IPS-11a (cell line): ENCODE data around the gene CITED4.
A peak's percentile ranks its signal among the peaks of the same experiment; 100 is the strongest.

Experiments
- H3K4me3 ChIP-seq: one replicate; pipeline ENCODE4 v1.5.1; 2013; ENCODE audit warnings: low read depth, low read length, control low read depth

CITED4 gene

GRCh38 chr1:40837601-40838000 lies 24.6 kb downstream of the CITED4 start:
- H3K4me3 ChIP-seq: no peak overlapping the region

- no peak overlapping the region for H3K4me3 ChIP-seq
These were observed 25.9 kb downstream of the CITED4 start for GRCh38 chr1:40836283-40836682.

GRCh38 chr1:40834968-40835545 lies 27.1 kb downstream of the CITED4 start:
- no peak overlapping the region for H3K4me3 ChIP-seq

DNA sequence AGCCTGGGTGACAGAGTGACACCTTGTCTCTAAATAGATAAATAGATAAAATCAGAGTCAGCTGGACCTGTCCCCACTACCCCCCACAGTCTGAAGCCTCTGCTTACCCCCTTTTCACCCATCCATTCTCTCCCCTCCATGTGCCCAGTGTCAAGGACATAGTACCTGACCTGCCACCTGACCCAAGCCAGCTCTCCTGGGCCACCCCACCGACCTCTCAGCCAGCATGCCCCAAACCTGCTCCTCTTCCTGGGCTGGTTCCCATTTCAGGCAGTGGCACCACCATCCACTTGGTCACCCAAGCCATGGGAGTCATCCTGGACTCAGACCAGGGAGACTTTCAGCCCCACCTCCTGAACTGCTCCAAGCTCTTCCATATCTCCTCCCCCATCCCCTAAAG lies 28.2 kb downstream of the CITED4 start:
- no peak overlapping the region for H3K4me3 ChIP-seq

- no peak overlapping the region for H3K4me3 ChIP-seq
These were observed 31.0 kb downstream of the CITED4 start for GRCh38 chr1:40831001-40831732.

DNA sequence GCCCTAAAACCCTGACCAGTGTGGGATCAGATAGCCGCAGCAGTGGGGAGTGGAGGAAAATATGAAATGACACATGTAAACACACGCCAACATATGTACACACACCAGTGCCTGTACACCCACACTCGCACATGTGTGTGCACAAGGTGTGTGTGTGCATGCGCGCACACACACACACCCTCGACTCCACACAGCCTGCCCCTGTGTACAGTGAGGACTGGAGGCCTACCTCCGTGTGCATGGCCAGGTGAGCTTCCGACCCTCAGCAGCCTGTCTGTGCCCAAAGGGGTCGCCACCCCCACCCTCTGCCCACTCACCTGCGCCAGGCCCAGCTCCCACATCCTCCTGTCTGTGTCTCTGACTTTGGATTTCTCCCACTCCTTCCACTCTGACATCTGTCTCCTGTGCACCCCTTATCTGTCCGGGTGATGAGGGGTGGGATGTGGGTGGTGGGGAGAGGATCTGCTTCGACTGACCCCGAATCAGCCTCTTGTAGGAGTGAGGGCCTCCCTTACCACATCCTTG lies 31.7 kb downstream of the CITED4 start:
- no peak overlapping the region for H3K4me3 ChIP-seq

DNA sequence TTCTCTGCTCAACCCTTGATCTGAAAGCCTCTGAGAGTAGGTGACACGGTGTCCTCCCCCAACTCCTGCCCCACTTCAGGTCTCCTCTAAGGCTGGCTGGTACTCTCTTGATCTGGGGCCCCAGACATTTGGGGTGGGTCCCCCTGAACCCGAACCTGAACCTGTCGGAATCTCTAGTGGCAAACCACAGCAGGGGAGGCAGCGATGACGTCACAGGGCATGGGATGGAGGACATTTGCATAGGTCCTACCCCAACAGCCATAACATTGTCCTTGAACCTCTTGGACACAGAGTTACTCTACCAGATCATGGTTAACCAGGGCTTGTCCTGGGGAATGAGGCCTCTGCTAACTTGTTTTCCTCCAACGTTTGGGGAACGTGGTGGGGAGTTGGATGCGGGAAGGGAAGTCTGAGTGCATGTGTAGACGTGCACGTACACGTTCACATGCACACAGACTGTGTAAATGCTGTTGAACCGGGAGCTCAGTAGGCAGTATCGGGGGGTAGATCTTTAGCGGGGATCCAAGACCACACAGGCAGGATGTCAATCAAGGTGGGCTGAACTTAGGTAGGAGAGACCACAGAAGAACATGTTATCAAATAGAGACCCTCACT lies 32.4 kb downstream of the CITED4 start:
- H3K4me3 ChIP-seq: no peak overlapping the region

DNA sequence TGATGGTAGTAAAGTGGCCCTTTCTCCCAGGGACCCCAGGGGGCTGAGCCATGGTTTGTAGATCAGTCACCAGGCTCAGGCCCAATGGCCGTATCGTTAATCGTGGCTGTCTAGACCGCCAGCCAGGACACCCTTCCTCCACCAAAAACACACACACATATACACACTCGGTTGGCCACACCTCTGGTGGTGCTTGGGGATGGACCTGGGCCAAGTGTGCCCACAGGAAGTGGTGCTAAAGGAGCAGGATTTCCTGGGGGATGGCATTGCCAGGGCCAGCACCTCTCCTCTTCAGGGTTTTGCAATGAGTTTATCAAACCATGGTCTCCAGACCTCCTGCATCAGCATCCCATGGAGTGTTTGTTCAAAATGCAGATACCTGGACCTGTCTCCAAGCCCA lies 36.2 kb downstream of the CITED4 start:
- H3K4me3 ChIP-seq: no peak overlapping the region

DNA sequence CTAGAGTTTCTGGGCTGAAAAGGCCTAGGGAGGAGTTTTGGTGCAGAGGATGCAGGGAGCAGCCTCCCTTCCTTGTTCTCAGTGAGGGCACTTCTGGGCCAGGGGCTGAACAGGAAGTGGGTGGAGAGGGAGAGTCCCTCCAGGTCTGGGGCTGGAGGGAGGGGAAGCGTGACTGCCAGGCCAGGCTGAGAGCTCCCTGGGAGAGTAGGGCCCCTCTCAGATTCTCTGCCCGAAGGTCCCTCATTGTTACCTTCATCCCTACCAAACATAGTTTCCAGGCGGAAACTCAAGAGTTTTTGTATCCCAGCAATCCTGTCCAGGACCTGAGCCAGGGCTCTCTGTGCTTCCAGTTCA lies 36.8 kb downstream of the CITED4 start:
- H3K4me3 ChIP-seq: no peak overlapping the region

GRCh38 chr1:40824591-40825434 lies 37.4 kb downstream of the CITED4 start:
- no peak overlapping the region for H3K4me3 ChIP-seq

DNA sequence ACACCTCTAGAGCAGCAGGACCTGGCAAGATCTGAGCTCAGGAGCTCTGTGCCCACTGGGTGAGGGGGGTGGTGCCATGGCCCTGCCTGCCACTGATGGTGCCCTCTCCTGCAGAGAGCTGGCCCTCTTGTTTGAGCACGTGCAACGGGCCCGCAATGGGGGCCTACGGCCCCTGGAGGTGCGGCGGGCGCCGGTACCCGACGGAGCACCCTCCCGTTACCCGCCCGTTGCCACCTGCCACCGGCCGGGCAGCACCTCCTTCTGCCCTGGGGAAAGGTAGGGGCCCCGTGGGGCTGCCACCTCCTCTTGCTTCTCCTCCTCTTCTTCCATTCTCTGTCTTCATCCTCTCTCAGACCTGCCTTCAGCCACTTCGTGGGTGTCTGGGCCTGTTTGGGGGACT lies 38.2 kb downstream of the CITED4 start:
- no peak overlapping the region for H3K4me3 ChIP-seq

- H3K4me3 ChIP-seq: no peak overlapping the region
These were observed 38.8 kb downstream of the CITED4 start for GRCh38 chr1:40823345-40823744.

GRCh38 chr1:40822890-40823289 lies 39.3 kb downstream of the CITED4 start:
- no peak overlapping the region for H3K4me3 ChIP-seq

- no peak overlapping the region for H3K4me3 ChIP-seq
These were observed 41.1 kb downstream of the CITED4 start for GRCh38 chr1:40820911-40821693.

GRCh38 chr1:40820251-40820797 lies 41.8 kb downstream of the CITED4 start:
- H3K4me3 ChIP-seq: no peak overlapping the region

- peak overlapping the region; percentile 17 for H3K4me3 ChIP-seq
These were observed 43.1 kb downstream of the CITED4 start for GRCh38 chr1:40819101-40819500.

DNA sequence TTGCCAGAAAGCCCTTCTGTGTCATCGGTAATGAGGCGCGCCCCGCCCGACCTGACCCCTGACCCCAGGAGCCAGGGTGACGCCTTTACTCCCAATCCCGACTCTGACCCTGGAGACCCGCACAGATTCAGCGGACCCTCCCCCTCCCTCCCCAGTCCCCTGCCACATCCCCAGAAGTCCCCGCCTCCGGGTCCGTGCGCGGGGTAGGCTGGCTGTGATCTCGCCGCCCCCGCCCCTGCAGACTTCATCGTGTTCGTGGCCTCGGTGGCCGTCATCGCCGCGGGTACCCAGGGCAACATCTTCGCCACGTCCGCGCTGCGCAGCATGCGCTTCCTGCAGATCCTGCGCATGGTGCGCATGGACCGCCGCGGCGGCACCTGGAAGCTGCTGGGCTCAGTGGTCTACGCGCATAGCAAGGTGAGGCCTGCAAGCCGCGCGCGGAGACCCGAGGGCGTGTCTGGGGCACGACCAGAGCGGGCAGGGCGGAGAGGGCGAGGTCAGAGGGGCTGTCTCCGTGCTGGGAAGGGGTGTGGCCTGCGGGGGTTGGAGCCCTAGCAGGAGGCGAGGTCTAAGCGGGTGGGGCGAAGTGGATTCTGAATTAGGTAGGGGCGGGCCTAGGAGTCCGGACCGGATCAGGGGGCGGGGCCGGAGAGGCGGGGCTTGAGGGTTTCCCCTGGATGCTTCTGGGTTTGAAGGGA lies 43.8 kb downstream of the CITED4 start:
- peak overlapping the region; percentile 57 for H3K4me3 ChIP-seq

DNA sequence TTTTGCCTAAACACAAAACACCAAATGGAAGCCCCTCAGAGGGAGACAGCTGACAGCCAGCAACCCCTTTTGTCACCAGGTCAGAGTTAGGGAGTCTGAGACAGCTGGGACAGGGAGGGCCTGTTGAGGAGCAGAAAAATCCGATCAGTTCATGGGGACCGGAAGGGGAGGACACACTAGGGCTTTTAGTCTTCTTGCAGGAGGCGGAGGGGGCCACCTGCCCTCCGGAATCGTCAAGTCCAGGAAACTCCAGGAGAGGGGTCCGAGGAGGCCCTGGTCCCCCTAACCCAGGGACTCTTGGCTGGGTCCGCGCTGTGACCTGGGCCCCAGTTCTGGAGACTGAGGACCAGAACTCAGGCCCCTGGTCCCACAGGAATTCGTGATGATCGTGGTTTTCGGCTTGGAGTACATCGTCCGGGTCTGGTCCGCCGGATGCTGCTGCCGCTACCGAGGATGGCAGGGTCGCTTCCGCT lies 44.3 kb downstream of the CITED4 start:
- H3K4me3 ChIP-seq: peak overlapping the region; percentile 57

- H3K4me3 ChIP-seq: no peak overlapping the region
These were observed 46.7 kb downstream of the CITED4 start for GRCh38 chr1:40815420-40815819.
